Measurements from ENCODE around the gene P3H4. TPM values are rescaled to one million over a fixed set of nuclear protein-coding genes. Genes with fewer than 3 reads are reported as not detected.
A peak's percentile ranks its signal among the peaks of the same experiment; 100 is the strongest.

The P3H4 gene
- total and polyA plus RNA-seq, 10 of the 15 experiments (the other 5 are each of a cell fraction or from before 2014, with no cell fraction given) = 0.32 to 1.1 (median 0.64) TPM; not detected in 1

DNA sequence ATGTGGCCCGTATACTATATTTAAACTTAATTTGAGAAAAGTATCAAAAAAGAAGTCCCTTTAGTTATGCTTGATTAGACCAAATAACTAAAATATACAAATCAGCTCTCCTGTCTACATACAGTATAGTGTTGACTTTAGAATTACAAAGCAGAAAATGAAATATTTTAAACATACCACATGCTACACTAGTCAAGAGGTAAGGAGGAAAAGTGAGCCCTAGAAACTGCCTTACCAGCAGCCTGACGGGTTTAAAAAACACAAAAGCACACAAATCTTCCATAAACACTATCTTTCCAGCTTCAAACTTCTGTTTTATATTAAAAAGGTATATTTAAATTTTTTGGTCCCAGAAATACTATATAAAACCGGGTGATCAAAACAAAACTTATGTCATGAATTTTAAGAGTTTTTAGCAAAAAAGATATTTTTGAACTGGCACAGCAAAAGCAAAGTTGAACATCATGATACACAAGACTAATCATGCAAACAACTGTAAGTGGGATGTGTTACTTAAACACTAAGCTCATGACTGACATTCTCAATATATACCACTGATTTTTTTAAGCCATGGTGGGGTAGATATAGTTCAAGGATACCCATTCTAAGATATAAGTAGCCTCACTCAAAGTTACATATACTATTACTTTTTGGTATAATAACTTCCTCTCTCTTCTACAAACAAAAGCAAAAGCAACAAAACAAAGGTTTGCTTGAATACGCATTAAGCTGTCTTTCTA lies 37.7 kb upstream of the P3H4 start:
- RAD21 ChIA-PET (ENCODE audit: unreplicated experiment) = interaction anchor here (0.6 to 2.1 kb wide), 8 partner anchors 11 to 136 kb away, joined by 3 to 15 read pairs (median 5); partner anchors contain the start of genes KLHL10, KLHL11 and P3H4
- Histone ChIP-seq H3K9ac (ENCODE audit: control insufficient read depth, insufficient read depth, low read length) (no peak overlapping the region), H3K4me3 (no peak overlapping the region), H3K27me3 (replicated peaks in 1 of 2; ENCODE audit: control insufficient read depth in 2 of 2, insufficient read depth in 2 of 2, low read length in 1 of 2) (no peaks in the 10 kb centered on the region), H3K4me1 (ENCODE audit: control insufficient read depth, insufficient read depth, low read length) (peaks cover 8% of the 10 kb centered on the region; the same call in 1 of the 2 replicates), H3K4me2 (ENCODE audit: control insufficient read depth, insufficient read depth) (peak overlapping the region; percentile 40; the same call in 1 of the 2 replicates), H4K20me1 (ENCODE audit: control insufficient read depth, insufficient read depth) (no peaks in the 10 kb centered on the region), H3K27ac (ENCODE audit: control insufficient read depth, insufficient read depth) (peak overlapping the region; percentile 15; the same call in 1 of the 2 replicates), H3K36me3 (ENCODE audit: control insufficient read depth in 2 of 2, insufficient read depth in 2 of 2, low read length in 1 of 2) (peaks cover 9 to 14% of the 10 kb centered on the region in 2 experiments), H3K79me2 (ENCODE audit: control insufficient read depth, insufficient read depth, low read length) (peaks cover 19% of the 10 kb centered on the region), H3K9me3 (replicated peaks; ENCODE audit: control insufficient read depth, insufficient read depth, low read length) (no peaks in the 10 kb centered on the region), H2AFZ (ENCODE audit: control insufficient read depth, low read depth, low read length) (no peak overlapping the region)
- SMC1A ChIA-PET (ENCODE audit: uncharacterized antibody, unreplicated experiment) = interaction anchor here (0.6 to 5.2 kb wide), 10 partner anchors 10 to 158 kb away, joined by 3 to 33 read pairs (median 4); partner anchors contain the start of genes KLHL10, KLHL11, ODAD4 and P3H4
- 44% methylated on average over 4 of the region's 4 CpGs for WGBS (ENCODE audit: insufficient coverage, insufficient replicate concordance, low lambda C conversion rate, missing lambda C conversion rate)
- POLR2A ChIA-PET = interaction anchor here (0.6 to 1.4 kb wide), 7 partner anchors 11 to 47 kb away, joined by 3 to 5 read pairs (median 4); no protein-coding TSS in a partner anchor
- CTCF ChIA-PET = interaction anchor here (0.6 to 2.7 kb wide), 10 partner anchors 11 to 332 kb away, joined by 3 to 18 read pairs (median 3); partner anchors contain the start of gene KLHL11
- TF ChIP-seq, protein P1, sequence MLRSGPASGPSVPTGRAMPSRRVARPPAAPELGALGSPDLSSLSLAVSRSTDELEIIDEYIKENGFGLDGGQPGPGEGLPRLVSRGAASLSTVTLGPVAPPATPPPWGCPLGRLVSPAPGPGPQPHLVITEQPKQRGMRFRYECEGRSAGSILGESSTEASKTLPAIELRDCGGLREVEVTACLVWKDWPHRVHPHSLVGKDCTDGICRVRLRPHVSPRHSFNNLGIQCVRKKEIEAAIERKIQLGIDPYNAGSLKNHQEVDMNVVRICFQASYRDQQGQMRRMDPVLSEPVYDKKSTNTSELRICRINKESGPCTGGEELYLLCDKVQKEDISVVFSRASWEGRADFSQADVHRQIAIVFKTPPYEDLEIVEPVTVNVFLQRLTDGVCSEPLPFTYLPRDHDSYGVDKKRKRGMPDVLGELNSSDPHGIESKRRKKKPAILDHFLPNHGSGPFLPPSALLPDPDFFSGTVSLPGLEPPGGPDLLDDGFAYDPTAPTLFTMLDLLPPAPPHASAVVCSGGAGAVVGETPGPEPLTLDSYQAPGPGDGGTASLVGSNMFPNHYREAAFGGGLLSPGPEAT (IDR thresholded peaks at IDR 0.05; ENCODE audit: low read depth) = no peak
- TF ChIP-seq, protein P2, sequence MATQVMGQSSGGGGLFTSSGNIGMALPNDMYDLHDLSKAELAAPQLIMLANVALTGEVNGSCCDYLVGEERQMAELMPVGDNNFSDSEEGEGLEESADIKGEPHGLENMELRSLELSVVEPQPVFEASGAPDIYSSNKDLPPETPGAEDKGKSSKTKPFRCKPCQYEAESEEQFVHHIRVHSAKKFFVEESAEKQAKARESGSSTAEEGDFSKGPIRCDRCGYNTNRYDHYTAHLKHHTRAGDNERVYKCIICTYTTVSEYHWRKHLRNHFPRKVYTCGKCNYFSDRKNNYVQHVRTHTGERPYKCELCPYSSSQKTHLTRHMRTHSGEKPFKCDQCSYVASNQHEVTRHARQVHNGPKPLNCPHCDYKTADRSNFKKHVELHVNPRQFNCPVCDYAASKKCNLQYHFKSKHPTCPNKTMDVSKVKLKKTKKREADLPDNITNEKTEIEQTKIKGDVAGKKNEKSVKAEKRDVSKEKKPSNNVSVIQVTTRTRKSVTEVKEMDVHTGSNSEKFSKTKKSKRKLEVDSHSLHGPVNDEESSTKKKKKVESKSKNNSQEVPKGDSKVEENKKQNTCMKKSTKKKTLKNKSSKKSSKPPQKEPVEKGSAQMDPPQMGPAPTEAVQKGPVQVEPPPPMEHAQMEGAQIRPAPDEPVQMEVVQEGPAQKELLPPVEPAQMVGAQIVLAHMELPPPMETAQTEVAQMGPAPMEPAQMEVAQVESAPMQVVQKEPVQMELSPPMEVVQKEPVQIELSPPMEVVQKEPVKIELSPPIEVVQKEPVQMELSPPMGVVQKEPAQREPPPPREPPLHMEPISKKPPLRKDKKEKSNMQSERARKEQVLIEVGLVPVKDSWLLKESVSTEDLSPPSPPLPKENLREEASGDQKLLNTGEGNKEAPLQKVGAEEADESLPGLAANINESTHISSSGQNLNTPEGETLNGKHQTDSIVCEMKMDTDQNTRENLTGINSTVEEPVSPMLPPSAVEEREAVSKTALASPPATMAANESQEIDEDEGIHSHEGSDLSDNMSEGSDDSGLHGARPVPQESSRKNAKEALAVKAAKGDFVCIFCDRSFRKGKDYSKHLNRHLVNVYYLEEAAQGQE (IDR thresholded peaks at IDR 0.05; ENCODE audit: low read depth, low read length) = no peak
- TF ChIP-seq CHD2 (IDR thresholded peaks at IDR 0.05; ENCODE audit: borderline replicate concordance, low read depth, low read length) (no peak), STAT1 (conservative IDR thresholded peaks at IDR 0.05) (no peak), ETV6 (conservative IDR thresholded peaks at IDR 0.05 in 1 of 2, IDR thresholded peaks at IDR 0.05 in 1 of 2; ENCODE audit: borderline replicate concordance in 1 of 2, low read depth in 1 of 2) (no peak), ZNF384 (IDR thresholded peaks at IDR 0.05; ENCODE audit: borderline replicate concordance, low read depth, low read length) (0 out of 2 replicates have a peak, but pooled peaks have one; percentile 25)
- TF ChIP-seq, protein P3, sequence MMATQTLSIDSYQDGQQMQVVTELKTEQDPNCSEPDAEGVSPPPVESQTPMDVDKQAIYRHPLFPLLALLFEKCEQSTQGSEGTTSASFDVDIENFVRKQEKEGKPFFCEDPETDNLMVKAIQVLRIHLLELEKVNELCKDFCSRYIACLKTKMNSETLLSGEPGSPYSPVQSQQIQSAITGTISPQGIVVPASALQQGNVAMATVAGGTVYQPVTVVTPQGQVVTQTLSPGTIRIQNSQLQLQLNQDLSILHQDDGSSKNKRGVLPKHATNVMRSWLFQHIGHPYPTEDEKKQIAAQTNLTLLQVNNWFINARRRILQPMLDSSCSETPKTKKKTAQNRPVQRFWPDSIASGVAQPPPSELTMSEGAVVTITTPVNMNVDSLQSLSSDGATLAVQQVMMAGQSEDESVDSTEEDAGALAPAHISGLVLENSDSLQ (IDR thresholded peaks at IDR 0.05) = peak; percentile 72
- intact Hi-C loops (cut with micrococcal nuclease; ENCODE audit: unreplicated experiment) (no loop called here), in situ Hi-C loops (cut with MboI) (no loop called here)
- TSS peak; percentile 17 for BruUV-seq (replicated peaks)
- FAIRE-seq = no peak
- DNase-seq (ENCODE audit: low read depth, low spot score) = no peak
- ATAC-seq = peak; percentile 82

Data from GM12878 (cell line).